Vagina (tissue), 2 donors: ENCODE measurements around the gene SPTA1. TPM values are rescaled to one million over a fixed set of nuclear protein-coding genes. Genes with fewer than 3 reads are reported as not detected.

ENCODE experiments used
- DNase-seq, 2 donors: peaks; one replicate each; pipeline ENCODE4 v3.0.0-alpha.2; 2017; ENCODE audit errors: extremely low spot score in 2 of 2
- H3K27ac ChIP-seq: fragments of 200-600 bp; sonication (generic); one replicate; pipeline ENCODE4 v1.5.1; 2019
- H3K27me3 ChIP-seq: fragments of 200-600 bp; sonication (generic); one replicate; pipeline ENCODE4 v1.5.1; 2019
- H3K36me3 ChIP-seq, 2 donors: fragments of 200-600 bp; sonication (generic); one replicate each; pipeline ENCODE4 v1.5.1; 2017 to 2019
- H3K4me1 ChIP-seq: fragments of 200-600 bp; sonication (generic); one replicate; pipeline ENCODE4 v1.5.1; 2019
- H3K4me3 ChIP-seq, 2 donors: fragments of 200-600 bp; sonication (generic); 1 replicate in 1 of 2; 2 replicates in 1 of 2; pipeline ENCODE4 v1.5.1; 2016 to 2019
- H3K9me3 ChIP-seq: fragments of 200-600 bp; sonication (generic); one replicate; pipeline ENCODE4 v1.5.1; 2019
- POLR2A ChIP-seq, 2 donors: fragments of 450-650 bp; IDR thresholded peaks; one replicate each; pipeline ENCODE4 v1.6.1; 2017; ENCODE audit warnings: antibody characterized with exemption in 2 of 2, mild to moderate bottlenecking in 2 of 2, moderate library complexity in 2 of 2
- POLR2AphosphoS5 ChIP-seq, 2 donors: sonication (generic); formaldehyde crosslinking; IDR thresholded peaks; one replicate each; pipeline ENCODE4 v1.9.0; 2017; ENCODE audit warnings: antibody characterized with exemption in 2 of 2, mild to moderate bottlenecking in 2 of 2, low read depth in 1 of 2; ENCODE audit not compliant: insufficient read depth in 1 of 2
- intact Hi-C: fragments of 100-400 bp; cut with DNase I; formaldehyde crosslinking; loops from one replicate; pipeline ENCODE4 v1.15.1; 2023
- total RNA-seq: library from RNA; depleted of rRNA; stranded (reverse); fragments of >200 nt; gene quantifications from one replicate; pipeline ENCODE4 v1.2.3, GENCODE V29; 2016
- TF ChIP-seq, protein P1 (sequence below), 3 experiments: fragments of 450-650 bp in 2 of 3; fragments of 200-600 bp in 1 of 3; sonication (generic) in 1 of 3; IDR thresholded peaks; one replicate each; pipeline ENCODE4 v1.5.1; 2017 to 2019; ENCODE audit warnings: antibody characterized with exemption in 3 of 3, mild to moderate bottlenecking in 2 of 3, moderate library complexity in 2 of 3

Gene SPTA1
- total RNA-seq, 1 donor from 2014 or later = 0.25 TPM

DNA sequence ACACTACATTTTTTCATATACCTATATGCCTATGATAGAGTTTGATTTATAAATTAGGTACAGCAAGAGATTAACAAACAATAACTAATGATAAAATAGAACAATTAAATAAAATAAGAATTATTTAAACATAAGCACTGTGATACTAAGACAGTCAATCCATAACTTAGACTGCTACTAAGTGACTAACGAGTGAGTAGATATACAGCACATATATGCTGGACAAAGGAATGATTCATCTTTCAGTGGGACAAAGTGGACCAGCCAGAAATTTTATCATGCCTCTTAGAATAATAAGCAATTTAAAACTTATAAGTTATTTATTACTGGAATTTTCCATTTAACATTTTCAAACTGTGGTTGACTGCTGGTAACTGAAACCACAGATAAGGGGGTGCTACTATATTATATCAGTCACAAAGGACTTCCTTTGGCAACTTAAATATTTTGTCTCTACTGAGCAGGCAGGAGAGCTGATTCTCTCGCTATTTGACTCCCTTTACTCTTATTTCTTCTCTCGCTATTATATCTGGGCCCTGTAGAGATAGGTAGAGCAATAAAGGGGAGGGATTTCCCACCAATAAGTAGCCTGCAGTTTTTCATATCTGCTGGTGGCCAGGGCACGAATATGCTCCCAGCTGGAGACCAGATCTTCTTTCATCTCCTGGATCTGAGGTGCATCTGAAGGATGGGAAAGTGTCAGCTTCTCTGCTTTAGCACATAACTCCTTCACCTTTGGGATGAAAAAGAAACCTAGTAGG, 10.8 kb downstream of the SPTA1 start:
- DNase-seq = no peak
- TF ChIP-seq POLR2AphosphoS5 (IDR thresholded peaks at IDR 0.05; ENCODE audit: insufficient read depth in 1 of 2, low read depth in 1 of 2) (no peak), POLR2A (IDR thresholded peaks at IDR 0.05) (no peak)
- TF ChIP-seq, protein P1, sequence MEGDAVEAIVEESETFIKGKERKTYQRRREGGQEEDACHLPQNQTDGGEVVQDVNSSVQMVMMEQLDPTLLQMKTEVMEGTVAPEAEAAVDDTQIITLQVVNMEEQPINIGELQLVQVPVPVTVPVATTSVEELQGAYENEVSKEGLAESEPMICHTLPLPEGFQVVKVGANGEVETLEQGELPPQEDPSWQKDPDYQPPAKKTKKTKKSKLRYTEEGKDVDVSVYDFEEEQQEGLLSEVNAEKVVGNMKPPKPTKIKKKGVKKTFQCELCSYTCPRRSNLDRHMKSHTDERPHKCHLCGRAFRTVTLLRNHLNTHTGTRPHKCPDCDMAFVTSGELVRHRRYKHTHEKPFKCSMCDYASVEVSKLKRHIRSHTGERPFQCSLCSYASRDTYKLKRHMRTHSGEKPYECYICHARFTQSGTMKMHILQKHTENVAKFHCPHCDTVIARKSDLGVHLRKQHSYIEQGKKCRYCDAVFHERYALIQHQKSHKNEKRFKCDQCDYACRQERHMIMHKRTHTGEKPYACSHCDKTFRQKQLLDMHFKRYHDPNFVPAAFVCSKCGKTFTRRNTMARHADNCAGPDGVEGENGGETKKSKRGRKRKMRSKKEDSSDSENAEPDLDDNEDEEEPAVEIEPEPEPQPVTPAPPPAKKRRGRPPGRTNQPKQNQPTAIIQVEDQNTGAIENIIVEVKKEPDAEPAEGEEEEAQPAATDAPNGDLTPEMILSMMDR (IDR thresholded peaks at IDR 0.05) = no peak
- H3K4me3 ChIP-seq = no peak overlapping the region
- no peaks in the 10 kb centered on the region for H3K4me1 ChIP-seq
- H3K27ac ChIP-seq = no peak overlapping the region
- no peaks in the 10 kb centered on the region for H3K9me3 ChIP-seq
- intact Hi-C loops = no loop called here
- no peaks in the 10 kb centered on the region for H3K36me3 ChIP-seq
- no peaks in the 10 kb centered on the region for H3K27me3 ChIP-seq

DNA sequence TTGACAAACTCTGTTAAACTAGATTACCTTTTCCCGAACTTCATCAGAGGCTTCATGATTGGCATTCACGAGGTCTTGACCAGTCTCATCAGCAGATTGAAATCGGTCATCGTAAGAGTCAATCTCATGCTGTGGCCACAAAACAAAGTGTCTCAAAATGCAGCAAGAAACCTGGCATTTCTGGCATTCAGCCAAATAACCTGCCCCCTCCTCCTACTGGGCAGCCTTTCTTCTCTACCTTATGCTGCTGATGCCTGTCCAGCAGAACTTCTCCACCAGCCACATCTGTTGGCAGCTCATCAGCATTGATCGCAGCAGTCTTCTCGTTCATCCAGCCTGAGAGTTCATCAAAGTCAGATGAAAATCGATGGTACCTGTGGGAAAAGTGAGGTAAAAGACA, 12.2 kb downstream of the SPTA1 start:
- no peak for DNase-seq
- no peak overlapping the region for H3K4me3 ChIP-seq
- H3K9me3 ChIP-seq = no peaks in the 10 kb centered on the region
- H3K27me3 ChIP-seq = no peaks in the 10 kb centered on the region
- H3K36me3 ChIP-seq = no peaks in the 10 kb centered on the region
- H3K4me1 ChIP-seq = no peaks in the 10 kb centered on the region
- no peak overlapping the region for H3K27ac ChIP-seq
- intact Hi-C loops = no loop called here
- TF ChIP-seq, protein P1 (IDR thresholded peaks at IDR 0.05) = no peak
- TF ChIP-seq POLR2AphosphoS5 (IDR thresholded peaks at IDR 0.05; ENCODE audit: insufficient read depth in 1 of 2, low read depth in 1 of 2) (no peak), POLR2A (IDR thresholded peaks at IDR 0.05) (no peak)

DNA sequence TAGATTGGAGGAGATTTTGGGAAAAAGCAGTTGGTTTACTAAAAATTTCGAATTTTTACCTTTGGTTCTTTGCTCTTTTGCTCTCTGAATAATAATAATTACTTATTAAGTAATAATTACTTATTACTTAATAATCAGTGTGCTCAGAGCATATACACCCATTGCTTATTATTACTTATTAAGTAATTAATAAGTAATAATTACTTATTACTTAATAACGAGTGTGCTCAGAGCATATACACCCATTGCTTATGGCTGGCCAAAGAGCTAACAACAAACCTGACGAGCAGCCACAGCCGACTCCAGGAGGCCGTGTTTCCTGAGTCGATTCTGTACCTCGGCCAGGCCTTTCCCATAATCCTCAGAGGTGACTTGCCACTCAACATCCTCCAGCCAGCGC, 20.5 kb downstream of the SPTA1 start:
- no peak overlapping the region for H3K4me3 ChIP-seq
- TF ChIP-seq, protein P1 (IDR thresholded peaks at IDR 0.05) = no peak
- no peak for TF ChIP-seq POLR2AphosphoS5 (IDR thresholded peaks at IDR 0.05; ENCODE audit: insufficient read depth in 1 of 2, low read depth in 1 of 2)
- H3K36me3 ChIP-seq = no peaks in the 10 kb centered on the region
- intact Hi-C loops = no loop called here
- H3K27me3 ChIP-seq = no peaks in the 10 kb centered on the region
- H3K9me3 ChIP-seq = no peaks in the 10 kb centered on the region
- H3K4me1 ChIP-seq = no peaks in the 10 kb centered on the region
- H3K27ac ChIP-seq = no peak overlapping the region
- DNase-seq = no peak

DNA sequence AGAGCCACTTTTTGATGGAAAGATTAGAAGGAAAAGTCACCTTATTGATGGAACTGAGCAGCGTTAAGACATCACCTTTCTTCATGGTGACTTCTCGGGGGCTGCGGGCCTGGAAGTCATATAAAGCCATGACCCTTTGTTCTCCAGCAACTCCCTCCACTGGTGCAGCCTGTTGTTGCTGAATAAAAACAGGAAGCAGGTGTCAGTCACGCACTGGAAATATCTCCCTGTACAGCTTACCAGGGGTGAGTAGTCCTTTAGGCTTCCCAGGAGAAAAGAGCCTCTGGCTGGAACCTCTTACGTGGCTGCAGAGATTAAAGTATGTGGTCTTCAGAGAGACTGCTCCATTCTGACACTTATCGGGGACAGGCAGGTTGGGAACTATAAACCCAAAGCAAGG, 31.9 kb downstream of the SPTA1 start:
- H3K27ac ChIP-seq = no peak overlapping the region
- no peak for DNase-seq
- intact Hi-C loops = no loop called here
- TF ChIP-seq POLR2AphosphoS5 (IDR thresholded peaks at IDR 0.05; ENCODE audit: insufficient read depth in 1 of 2, low read depth in 1 of 2) (no peak), POLR2A (IDR thresholded peaks at IDR 0.05) (no peak)
- TF ChIP-seq, protein P1 (IDR thresholded peaks at IDR 0.05) = no peak
- no peaks in the 10 kb centered on the region for H3K36me3 ChIP-seq
- H3K27me3 ChIP-seq = no peaks in the 10 kb centered on the region
- H3K4me1 ChIP-seq = no peaks in the 10 kb centered on the region
- no peak overlapping the region for H3K4me3 ChIP-seq
- no peaks in the 10 kb centered on the region for H3K9me3 ChIP-seq

DNA sequence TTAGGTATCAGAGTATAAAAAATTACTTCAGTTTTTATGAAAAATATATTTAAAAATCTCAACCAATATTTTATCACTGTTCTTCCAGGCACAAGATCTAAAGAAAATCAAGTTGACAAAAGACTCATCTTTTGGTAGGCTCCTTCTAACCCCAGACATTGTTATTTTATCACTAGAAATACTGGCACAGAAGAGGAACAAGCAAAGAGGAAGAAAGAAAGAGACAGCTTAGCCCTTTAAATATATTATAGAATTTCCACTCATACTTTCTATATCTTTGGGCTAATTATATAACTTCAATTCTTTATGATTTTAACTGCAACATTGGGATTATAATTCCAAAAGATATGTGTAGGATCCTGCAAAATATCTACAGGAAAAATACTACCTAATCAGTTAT, 32.4 kb downstream of the SPTA1 start:
- H3K9me3 ChIP-seq = no peaks in the 10 kb centered on the region
- no peaks in the 10 kb centered on the region for H3K27me3 ChIP-seq
- H3K4me3 ChIP-seq = no peak overlapping the region
- no peak for DNase-seq
- no peak overlapping the region for H3K27ac ChIP-seq
- no peaks in the 10 kb centered on the region for H3K4me1 ChIP-seq
- H3K36me3 ChIP-seq = no peaks in the 10 kb centered on the region
- intact Hi-C loops = no loop called here
- TF ChIP-seq POLR2AphosphoS5 (IDR thresholded peaks at IDR 0.05; ENCODE audit: insufficient read depth in 1 of 2, low read depth in 1 of 2) = no peak
- TF ChIP-seq, protein P1 (IDR thresholded peaks at IDR 0.05) = no peak
- no peak for TF ChIP-seq POLR2A (IDR thresholded peaks at IDR 0.05)
